C4-2B (cell line): ENCODE measurements around the gene TRIM15.
"Not testable (repeated sequence)": the region's sequence is repeated elsewhere in the genome, so short reads cannot be mapped to it uniquely, and the experiment has no call there.

ENCODE experiments used
- H3K27ac ChIP-seq: fragments of 450-650 bp; 2 replicates; pipeline ENCODE4 v1.5.1; 2017
- CTCF ChIP-seq: fragments of 450-650 bp; conservative IDR thresholded peaks from 2 replicates; pipeline ENCODE4 v1.5.1; 2017; ENCODE audit warnings: mild to moderate bottlenecking
- ZFX ChIP-seq: fragments of 450-650 bp; IDR thresholded peaks from 2 replicates; pipeline ENCODE4 v1.6.1; 2017

The TRIM15 gene

GRCh38 chr6:30163090-30163917 is at the start of gene TRIM15:
TSS of gene TRIM15 (plus strand) at chr6:30163546. CDS start at chr6:30163685, 139 bp downstream.
- no peak for TF ChIP-seq ZFX
- no peak for TF ChIP-seq CTCF
- H3K27ac ChIP-seq: no peak within 1 kb of the TSS

GRCh38 chr6:30113841-30114240 is 49.5 kb upstream of the TRIM15 start:
- no peak overlapping the region for H3K27ac ChIP-seq
- TF ChIP-seq ZFX (no peak), CTCF (no peak)

GRCh38 chr6:30116724-30117123 is 46.6 kb upstream of the TRIM15 start:
- H3K27ac ChIP-seq: no peak overlapping the region

GRCh38 chr6:30118691-30119090 is 44.7 kb upstream of the TRIM15 start:
- H3K27ac ChIP-seq: not testable (repeated sequence)

More at GRCh38 chr6:30116724-30117123, 46.6 kb upstream of the TRIM15 start:
- no peak for TF ChIP-seq ZFX
- TF ChIP-seq CTCF: peak; percentile 35

GRCh38 chr6:30121446-30122366 is 41.6 kb upstream of the TRIM15 start:
- TF ChIP-seq ZFX (no peak), CTCF (no peak)
- H3K27ac ChIP-seq: no peak overlapping the region

- no peak overlapping the region for H3K27ac ChIP-seq
- TF ChIP-seq CTCF: no peak
- TF ChIP-seq ZFX: no peak
Observed at GRCh38 chr6:30122515-30122914, 40.8 kb upstream of the TRIM15 start.

GRCh38 chr6:30127238-30128093 is 35.9 kb upstream of the TRIM15 start:
- TF ChIP-seq ZFX (no peak), CTCF (no peak)
- H3K27ac ChIP-seq: no peak overlapping the region
